Measurements from ENCODE around the gene NXF1.
A peak's percentile ranks its signal among the peaks of the same experiment; 100 is the strongest.
"Not testable (repeated sequence)": the region's sequence is repeated elsewhere in the genome, so short reads cannot be mapped to it uniquely, and the experiment has no call there.

Gene NXF1

GRCh38 chr11:62805076-62805892 lies at the start of gene NXF1:
Gene NXF1 (minus strand): TSS chr11:62805440. CDS start chr11:62805356, 84 bp downstream.
- DNase-seq, result peak; percentile 96

- DNase-seq, result no peak
These were observed 49.0 kb upstream of the NXF1 start for GRCh38 chr11:62854013-62854824.

GRCh38 chr11:62853279-62853965 lies 48.2 kb upstream of the NXF1 start:
- no peak for DNase-seq

GRCh38 chr11:62852523-62853188 lies 47.4 kb upstream of the NXF1 start:
- no peak for DNase-seq

GRCh38 chr11:62851807-62852522 lies 46.7 kb upstream of the NXF1 start:
- no peak for DNase-seq

GRCh38 chr11:62850911-62851806 lies 45.9 kb upstream of the NXF1 start:
- DNase-seq, result no peak

- no peak for DNase-seq
These were observed 42.6 kb upstream of the NXF1 start for GRCh38 chr11:62847767-62848314.

GRCh38 chr11:62846177-62846576 lies 40.9 kb upstream of the NXF1 start:
- no peak for DNase-seq

- no peak for DNase-seq
These were observed 38.9 kb upstream of the NXF1 start for GRCh38 chr11:62844154-62844553.

- no peak for DNase-seq
These were observed 38.2 kb upstream of the NXF1 start for GRCh38 chr11:62843466-62843865.

GRCh38 chr11:62842891-62843290 lies 37.7 kb upstream of the NXF1 start:
- not testable (repeated sequence) for DNase-seq

- no peak for DNase-seq
These were observed 37.0 kb upstream of the NXF1 start for GRCh38 chr11:62842171-62842741.

- peak; percentile 100 for DNase-seq
These were observed 36.3 kb upstream of the NXF1 start for GRCh38 chr11:62841361-62842170.

- peak; percentile 76 for DNase-seq
These were observed 35.6 kb upstream of the NXF1 start for GRCh38 chr11:62840721-62841360.

- DNase-seq, result peak; percentile 90
These were observed 34.1 kb upstream of the NXF1 start, which contains the start of gene WDR74 for GRCh38 chr11:62839050-62839945. Gene WDR74 (minus strand): TSS chr11:62839590. CDS start chr11:62839570, 20 bp downstream.

GRCh38 chr11:62835336-62835735 lies 30.1 kb upstream of the NXF1 start:
- no peak for DNase-seq

GRCh38 chr11:62832336-62833234 lies 27.3 kb upstream of the NXF1 start, which contains the start of gene TEX54:
Gene TEX54 (minus strand): TSS chr11:62832841.
- DNase-seq, result no peak

All from NCI-H1092 treated with DMSO at 0.1 percent for 48 hours (cell line).